Activated naive CD8-positive, alpha-beta T cell treated with anti-CD3 and anti-CD28 coated beads, Interleukin-2, amount 50 U/mL, for 24 hours (primary cell): ENCODE measurements around the gene LLGL1.

Experiments used
- ATAC-seq: fragments of 150-1000 bp; cut with Tn5 transposase; one replicate; pipeline ENCODE4 v1.10.0; 2021
- DNase-seq: peaks from one replicate; pipeline ENCODE4 v3.0.0; 2021
- H3K27ac Mint-ChIP-seq: one replicate; pipeline ENCODE4 v1.8.0; 2021; ENCODE audit warnings: mild to moderate bottlenecking, mixed read lengths
- H3K27me3 Mint-ChIP-seq: one replicate; pipeline ENCODE4 v1.8.0; 2021; ENCODE audit warnings: mixed read lengths
- H3K36me3 Mint-ChIP-seq: one replicate; pipeline ENCODE4 v1.8.0; 2021; ENCODE audit warnings: low read depth, mixed read lengths
- H3K4me1 Mint-ChIP-seq: one replicate; pipeline ENCODE4 v1.8.0; 2021; ENCODE audit warnings: mixed read lengths
- H3K4me3 Mint-ChIP-seq: one replicate; pipeline ENCODE4 v1.8.0; 2021; ENCODE audit warnings: mild to moderate bottlenecking, moderate library complexity, mixed read lengths
- H3K9me3 Mint-ChIP-seq: one replicate; pipeline ENCODE4 v1.8.0; 2021; ENCODE audit warnings: mixed read lengths

Gene LLGL1

GRCh38 chr17:18280249-18280648 lies 54.8 kb downstream of the LLGL1 start:
- DNase-seq: no peak
- no peaks in the 10 kb centered on the region for H3K4me1 Mint-ChIP-seq
- ATAC-seq: no peak

GRCh38 chr17:18280766-18281371 lies 55.4 kb downstream of the LLGL1 start:
- DNase-seq (no peak), ATAC-seq (no peak)
- H3K27me3 Mint-ChIP-seq: no peaks in the 10 kb centered on the region
- H3K4me3 Mint-ChIP-seq: no peak overlapping the region
- H3K4me1 Mint-ChIP-seq: no peaks in the 10 kb centered on the region
- H3K36me3 Mint-ChIP-seq: peaks cover 42% of the 10 kb centered on the region
- H3K9me3 Mint-ChIP-seq: no peaks in the 10 kb centered on the region
- H3K27ac Mint-ChIP-seq: no peak overlapping the region

More at GRCh38 chr17:18280249-18280648, 54.8 kb downstream of the LLGL1 start:
- no peaks in the 10 kb centered on the region for H3K27me3 Mint-ChIP-seq
- peaks cover 37% of the 10 kb centered on the region for H3K36me3 Mint-ChIP-seq
- H3K4me3 Mint-ChIP-seq: no peak overlapping the region
- no peaks in the 10 kb centered on the region for H3K9me3 Mint-ChIP-seq
- no peak overlapping the region for H3K27ac Mint-ChIP-seq

DNA sequence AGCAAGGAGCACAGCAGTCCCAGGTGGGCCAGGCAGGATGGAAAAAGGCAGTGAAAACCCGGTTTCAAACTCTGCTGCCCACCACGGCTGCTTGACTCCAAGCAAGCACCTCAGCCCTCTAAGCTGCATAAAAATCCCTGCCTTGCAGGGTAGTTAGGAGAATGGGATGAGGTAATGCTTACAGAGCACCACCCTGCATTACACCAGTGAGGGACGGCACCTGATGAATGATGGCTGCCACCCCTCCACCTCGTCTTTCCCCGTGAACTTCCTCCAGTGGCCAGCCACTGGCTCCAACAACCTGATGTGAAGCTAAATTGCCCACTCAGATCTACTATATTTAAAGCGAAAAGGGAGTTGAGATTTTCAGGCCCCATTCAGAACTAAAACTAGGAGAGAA lies 56.4 kb downstream of the LLGL1 start:
- H3K4me1 Mint-ChIP-seq: no peaks in the 10 kb centered on the region
- no peak overlapping the region for H3K4me3 Mint-ChIP-seq
- ATAC-seq (no peak), DNase-seq (no peak)
- H3K27ac Mint-ChIP-seq: no peak overlapping the region
- H3K27me3 Mint-ChIP-seq: no peaks in the 10 kb centered on the region
- no peaks in the 10 kb centered on the region for H3K9me3 Mint-ChIP-seq
- H3K36me3 Mint-ChIP-seq: peaks cover 44% of the 10 kb centered on the region

DNA sequence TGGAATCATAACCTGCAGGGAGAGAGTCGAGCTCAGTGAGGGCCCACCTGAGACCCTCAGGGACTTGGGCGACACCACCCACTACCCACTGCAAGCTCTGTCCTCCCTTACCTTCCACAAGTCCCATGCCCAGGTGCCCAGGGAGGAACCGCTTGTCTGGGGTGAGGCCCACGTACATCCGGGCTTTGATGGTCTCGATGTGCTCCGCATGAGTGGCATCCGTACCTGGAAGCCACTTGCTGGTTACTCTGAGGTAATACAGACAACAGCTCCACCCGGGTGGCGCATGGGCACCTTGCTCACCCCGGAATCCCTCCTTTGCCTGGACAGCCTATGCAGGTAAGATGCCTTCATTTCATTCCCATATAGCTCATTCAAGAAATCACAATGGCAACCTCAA lies 59.9 kb downstream of the LLGL1 start:
- Mint-ChIP-seq H3K9me3 (no peaks in the 10 kb centered on the region), H3K4me3 (no peak overlapping the region), H3K36me3 (peaks cover 55% of the 10 kb centered on the region), H3K27ac (no peak overlapping the region), H3K27me3 (no peaks in the 10 kb centered on the region), H3K4me1 (no peaks in the 10 kb centered on the region)
- ATAC-seq (no peak), DNase-seq (no peak)

DNA sequence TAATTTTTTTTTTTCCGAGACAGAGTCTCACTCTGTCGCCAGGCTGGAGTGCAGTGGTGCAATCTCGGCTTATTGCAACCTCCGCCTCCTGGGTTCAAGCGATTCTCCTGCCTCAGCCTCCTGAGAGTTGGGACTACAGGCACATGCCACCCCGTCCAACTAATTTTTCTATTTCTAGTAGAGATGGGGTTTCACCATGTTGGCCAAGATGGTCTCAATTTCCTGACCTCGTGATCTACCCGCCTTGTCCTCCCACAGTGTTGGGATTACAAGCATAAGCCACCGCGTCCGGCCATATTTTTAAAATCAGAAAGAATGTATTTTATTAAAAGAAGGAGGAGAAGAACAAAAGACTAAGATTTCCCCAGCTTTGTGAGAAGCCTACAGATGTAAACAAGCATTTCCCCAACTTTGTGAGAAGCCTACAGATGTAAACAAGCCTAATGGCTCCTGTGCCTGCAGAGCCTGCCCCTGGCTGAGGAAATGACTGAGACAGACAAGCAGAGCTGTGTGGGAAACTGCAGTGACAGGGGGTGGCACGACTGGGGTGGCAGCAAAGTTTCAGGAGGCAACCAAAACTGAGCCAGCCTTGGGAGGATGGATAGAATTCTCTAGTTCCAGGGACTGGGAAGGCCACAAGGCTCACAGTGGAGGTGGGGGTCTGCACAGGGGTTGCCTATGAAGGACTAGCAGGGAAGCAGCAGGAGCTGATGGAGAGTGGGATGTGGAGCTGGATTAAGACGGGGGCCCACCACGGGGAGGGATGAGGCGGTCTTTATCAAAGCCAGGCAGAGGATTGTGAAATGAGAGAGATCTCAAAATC lies 66.5 kb downstream of the LLGL1 start:
- Mint-ChIP-seq H3K27ac (no peak overlapping the region), H3K4me3 (no peak overlapping the region), H3K36me3 (peaks cover 54% of the 10 kb centered on the region), H3K4me1 (no peaks in the 10 kb centered on the region), H3K27me3 (no peaks in the 10 kb centered on the region), H3K9me3 (no peaks in the 10 kb centered on the region)
- DNase-seq (no peak), ATAC-seq (no peak)
